ENCODE data around the gene OR13C2. TPM values are rescaled to one million over a fixed set of nuclear protein-coding genes. Genes with fewer than 3 reads are reported as not detected.
"Not testable (repeated sequence)": the region's sequence is repeated elsewhere in the genome, so short reads cannot be mapped to it uniquely, and the experiment has no call there.

Gene OR13C2
- polyA plus RNA-seq (ENCODE audit: insufficient read length in 4 of 4) = under 1 TPM in 1 of 4 donors, not detected in 3; 0.10 TPM

- not testable (repeated sequence) for DNase-seq (ENCODE audit: low read depth in 4 of 4, low spot score in 3 of 4)
These were observed at the start of gene OR13C2 for GRCh38 chr9:104605527-104605926. TSS of gene OR13C2 (minus strand) at chr9:104605627. CDS start at chr9:104605627, 0 bp downstream.

- no peak for DNase-seq (ENCODE audit: low read depth in 4 of 4, low spot score in 3 of 4)
These were observed 30.0 kb upstream of the OR13C2 start for GRCh38 chr9:104635456-104635855.

GRCh38 chr9:104633976-104634520 is 28.6 kb upstream of the OR13C2 start:
- no peak for DNase-seq (ENCODE audit: low read depth in 4 of 4, low spot score in 3 of 4)

- DNase-seq (ENCODE audit: low read depth in 4 of 4, low spot score in 3 of 4) = not testable (repeated sequence)
These were observed 20.5 kb upstream of the OR13C2 start for GRCh38 chr9:104625964-104626363.

- no peak for DNase-seq (ENCODE audit: low read depth in 4 of 4, low spot score in 3 of 4)
These were observed 12.7 kb upstream of the OR13C2 start, which contains the start of gene OR13C9 for GRCh38 chr9:104618104-104618503. TSS of gene OR13C9 (minus strand) at chr9:104618204. CDS start at chr9:104618204, 0 bp downstream.

- DNase-seq (ENCODE audit: low read depth in 4 of 4, low spot score in 3 of 4) = no peak
These were observed 12.0 kb upstream of the OR13C2 start for GRCh38 chr9:104617418-104617817.

- DNase-seq (ENCODE audit: low read depth in 4 of 4, low spot score in 3 of 4) = no peak
These were observed 5.8 kb upstream of the OR13C2 start for GRCh38 chr9:104611213-104611612.

GRCh38 chr9:104608336-104608735 is 2.9 kb upstream of the OR13C2 start:
- DNase-seq (ENCODE audit: low read depth in 4 of 4, low spot score in 3 of 4) = no peak

- DNase-seq (ENCODE audit: low read depth in 4 of 4, low spot score in 3 of 4) = no peak
These were observed 725 bp upstream of the OR13C2 start for GRCh38 chr9:104606152-104606551.

GRCh38 chr9:104604801-104605200 is 626 bp downstream of the OR13C2 start:
- no peak for DNase-seq (ENCODE audit: low read depth in 4 of 4, low spot score in 3 of 4)

- not testable (repeated sequence) for DNase-seq (ENCODE audit: low read depth in 4 of 4, low spot score in 3 of 4)
These were observed 6.1 kb downstream of the OR13C2 start, which contains the start of gene OR13C5 for GRCh38 chr9:104599313-104599712. TSS of gene OR13C5 (minus strand) at chr9:104599413. CDS start at chr9:104599413, 0 bp downstream.

- not testable (repeated sequence) for DNase-seq (ENCODE audit: low read depth in 4 of 4, low spot score in 3 of 4)
These were observed 6.7 kb downstream of the OR13C2 start for GRCh38 chr9:104598749-104599148.

- no peak for DNase-seq (ENCODE audit: low read depth in 4 of 4, low spot score in 3 of 4)
These were observed 15.8 kb downstream of the OR13C2 start for GRCh38 chr9:104589626-104590025.

GRCh38 chr9:104586496-104587180 is 18.8 kb downstream of the OR13C2 start:
- DNase-seq (ENCODE audit: low read depth in 4 of 4, low spot score in 3 of 4) = no peak

GRCh38 chr9:104580562-104580961 is 24.9 kb downstream of the OR13C2 start:
- no peak for DNase-seq (ENCODE audit: low read depth in 4 of 4, low spot score in 3 of 4)

- no peak for DNase-seq (ENCODE audit: low read depth in 4 of 4, low spot score in 3 of 4)
These were observed 28.2 kb downstream of the OR13C2 start for GRCh38 chr9:104577263-104577662.

GRCh38 chr9:104575456-104575855 is 30.0 kb downstream of the OR13C2 start:
- no peak for DNase-seq (ENCODE audit: low read depth in 4 of 4, low spot score in 3 of 4)

GRCh38 chr9:104572612-104573011 is 32.8 kb downstream of the OR13C2 start:
- no peak for DNase-seq (ENCODE audit: low read depth in 4 of 4, low spot score in 3 of 4)

GRCh38 chr9:104568868-104569267 is 36.6 kb downstream of the OR13C2 start, which contains the start of gene OR13C8:
TSS of gene OR13C8 (plus strand) at chr9:104569168. CDS start at chr9:104569168, 0 bp downstream.
- no peak for DNase-seq (ENCODE audit: low read depth in 4 of 4, low spot score in 3 of 4)

- no peak for DNase-seq (ENCODE audit: low read depth in 4 of 4, low spot score in 3 of 4)
These were observed 41.1 kb downstream of the OR13C2 start for GRCh38 chr9:104564358-104564757.

GRCh38 chr9:104556830-104557634 is 48.4 kb downstream of the OR13C2 start:
- DNase-seq (ENCODE audit: low read depth in 4 of 4, low spot score in 3 of 4) = no peak

All from right renal pelvis (tissue), 4 donors.